SU-DHL-6 (cell line): ENCODE results near the gene SLC18A3.

ENCODE experiments used
- CTCF ChIP-seq: fragments of 200-600 bp; sonication (generic); IDR thresholded peaks from one replicate; pipeline ENCODE4 v1.5.1; 2017; ENCODE audit warnings: antibody characterized with exemption, mild to moderate bottlenecking, low read length, moderate library complexity; ENCODE audit not compliant: insufficient read depth, poor library complexity, severe bottlenecking
- EZH2phosphoT487 ChIP-seq: fragments of 200-600 bp; sonication (generic), shearing (Covaris generic); conservative IDR thresholded peaks from 2 replicates; pipeline ENCODE4 v1.6.1; 2018; ENCODE audit warnings: mild to moderate bottlenecking, antibody characterized with exemption, low read length, moderate library complexity, mixed read lengths

DNA sequence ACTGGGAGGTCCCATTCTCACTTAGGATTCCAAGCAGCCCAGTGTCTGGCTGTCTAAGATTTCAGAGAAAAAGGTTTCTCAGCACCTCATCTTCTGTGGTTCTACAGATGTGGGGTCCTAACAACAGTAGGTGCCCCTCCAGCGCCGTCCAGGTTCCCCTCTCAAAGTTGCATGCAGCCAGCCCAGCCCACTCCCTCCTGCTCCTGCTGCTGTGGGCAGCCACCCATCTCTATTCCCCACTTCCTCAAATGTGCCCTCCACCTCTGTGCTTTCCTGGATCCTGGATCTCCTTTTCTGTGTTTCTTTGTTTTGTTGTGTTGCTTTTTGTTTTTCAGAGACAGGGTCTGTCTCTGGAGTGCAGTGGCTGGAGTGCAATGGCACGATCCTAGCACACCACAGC is 13.3 kb upstream of the SLC18A3 start:
- TF ChIP-seq CTCF (no peak), EZH2phosphoT487 (no peak)
